ENCODE results near the gene PSD.

DNA sequence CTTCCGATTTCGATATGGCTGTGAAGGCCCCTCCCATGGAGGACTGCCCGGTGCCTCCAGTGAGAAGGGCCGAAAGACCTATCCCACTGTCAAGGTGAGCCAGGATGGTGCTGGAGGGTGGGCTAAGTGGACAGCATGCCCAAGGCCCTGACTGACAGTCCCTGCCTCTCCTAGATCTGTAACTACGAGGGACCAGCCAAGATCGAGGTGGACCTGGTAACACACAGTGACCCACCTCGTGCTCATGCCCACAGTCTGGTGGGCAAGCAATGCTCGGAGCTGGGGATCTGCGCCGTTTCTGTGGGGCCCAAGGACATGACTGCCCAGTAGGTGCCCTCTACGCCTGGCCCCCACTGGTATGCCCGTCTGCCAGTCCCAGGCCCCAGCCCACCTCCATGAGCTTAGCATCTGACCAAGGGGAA, 21.8 kb downstream of the PSD start:
- TF ChIP-seq, protein P1, sequence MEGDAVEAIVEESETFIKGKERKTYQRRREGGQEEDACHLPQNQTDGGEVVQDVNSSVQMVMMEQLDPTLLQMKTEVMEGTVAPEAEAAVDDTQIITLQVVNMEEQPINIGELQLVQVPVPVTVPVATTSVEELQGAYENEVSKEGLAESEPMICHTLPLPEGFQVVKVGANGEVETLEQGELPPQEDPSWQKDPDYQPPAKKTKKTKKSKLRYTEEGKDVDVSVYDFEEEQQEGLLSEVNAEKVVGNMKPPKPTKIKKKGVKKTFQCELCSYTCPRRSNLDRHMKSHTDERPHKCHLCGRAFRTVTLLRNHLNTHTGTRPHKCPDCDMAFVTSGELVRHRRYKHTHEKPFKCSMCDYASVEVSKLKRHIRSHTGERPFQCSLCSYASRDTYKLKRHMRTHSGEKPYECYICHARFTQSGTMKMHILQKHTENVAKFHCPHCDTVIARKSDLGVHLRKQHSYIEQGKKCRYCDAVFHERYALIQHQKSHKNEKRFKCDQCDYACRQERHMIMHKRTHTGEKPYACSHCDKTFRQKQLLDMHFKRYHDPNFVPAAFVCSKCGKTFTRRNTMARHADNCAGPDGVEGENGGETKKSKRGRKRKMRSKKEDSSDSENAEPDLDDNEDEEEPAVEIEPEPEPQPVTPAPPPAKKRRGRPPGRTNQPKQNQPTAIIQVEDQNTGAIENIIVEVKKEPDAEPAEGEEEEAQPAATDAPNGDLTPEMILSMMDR (IDR thresholded peaks at IDR 0.05), result no peak
- TF ChIP-seq POLR2A (IDR thresholded peaks at IDR 0.05) (no peak), EP300 (IDR thresholded peaks at IDR 0.05) (no peak)
